M059J (cell line): ENCODE results near the gene MCM5. TPM values are rescaled to one million over a fixed set of nuclear protein-coding genes. Genes with fewer than 3 reads are reported as not detected.
A peak's percentile ranks its signal among the peaks of the same experiment; 100 is the strongest.
"Not testable (repeated sequence)": the region's sequence is repeated elsewhere in the genome, so short reads cannot be mapped to it uniquely, and the experiment has no call there.

Experiments used
- DNase-seq: peaks from one replicate; pipeline ENCODE4 v3.0.0-alpha.2; 2012; ENCODE audit warnings: low read depth
- total RNA-seq: library from RNA; depleted of rRNA; stranded (reverse); fragments of >200 nt; shearing (Covaris generic); gene quantifications from 2 replicates; pipeline ENCODE4 v1.2.3, GENCODE V29; 2014

Gene MCM5
- total RNA-seq, 1 experiment from 2014 or later: 88.6 TPM

DNA sequence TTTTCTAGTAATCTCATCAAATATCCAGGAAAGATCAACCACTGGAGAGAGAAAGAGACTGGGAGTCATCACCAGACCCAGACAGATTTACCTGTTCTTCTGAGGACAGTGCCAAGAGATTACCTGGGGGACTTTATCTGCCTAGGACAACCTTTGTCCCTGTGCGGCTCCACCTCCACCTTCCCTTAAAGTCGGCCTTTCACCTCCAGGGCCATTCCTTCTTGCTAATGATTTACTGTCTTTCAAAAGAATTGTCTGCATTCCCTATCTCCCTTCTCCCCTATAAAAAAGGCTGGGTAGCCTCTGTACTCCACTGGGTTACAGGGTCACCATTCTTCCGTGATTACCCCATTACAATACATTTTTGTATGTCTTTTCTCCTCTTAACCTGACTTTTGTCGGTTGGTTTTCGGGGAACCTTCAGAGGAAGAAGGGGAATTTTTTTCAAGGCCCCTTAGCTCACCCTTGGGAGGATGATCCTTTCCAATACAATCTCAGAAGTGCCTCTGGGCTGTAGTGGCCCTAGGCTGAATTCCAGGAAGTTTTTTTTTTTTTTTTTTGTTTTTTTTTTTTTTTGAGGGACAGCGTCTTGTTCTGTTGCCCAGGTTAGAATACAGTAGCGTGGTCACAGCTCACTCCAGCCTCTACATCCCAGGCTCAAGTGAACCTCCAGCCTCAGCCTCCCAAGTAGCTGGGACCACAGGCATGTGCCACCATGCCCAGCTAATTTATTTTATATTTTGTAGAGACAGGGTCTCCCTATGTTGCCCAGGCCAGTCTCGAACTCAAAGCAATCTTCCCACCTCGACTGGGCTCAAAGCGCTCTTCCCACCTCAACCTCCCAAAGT, 20.6 kb upstream of the MCM5 start:
- DNase-seq: no peak

DNA sequence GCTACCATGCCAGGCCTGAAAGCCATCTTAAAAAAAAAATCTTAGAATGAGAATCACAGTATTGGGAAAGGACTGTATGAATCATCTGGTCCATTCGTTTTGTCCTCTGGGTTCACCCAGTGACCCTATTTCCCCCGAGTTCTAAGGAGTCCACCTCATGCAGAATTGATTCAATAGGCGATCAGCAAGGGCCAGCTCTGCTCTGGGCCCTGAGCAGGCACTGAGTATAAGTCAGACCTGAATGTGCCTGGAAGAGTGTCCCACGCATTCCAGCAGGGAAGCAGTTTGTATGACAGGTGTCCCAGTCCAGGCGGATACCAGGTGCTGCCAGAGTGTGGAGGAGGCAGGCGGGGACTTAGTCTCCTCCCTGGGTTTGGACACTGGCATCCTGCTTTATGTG, 19.9 kb upstream of the MCM5 start:
- peak; percentile 36 for DNase-seq

DNA sequence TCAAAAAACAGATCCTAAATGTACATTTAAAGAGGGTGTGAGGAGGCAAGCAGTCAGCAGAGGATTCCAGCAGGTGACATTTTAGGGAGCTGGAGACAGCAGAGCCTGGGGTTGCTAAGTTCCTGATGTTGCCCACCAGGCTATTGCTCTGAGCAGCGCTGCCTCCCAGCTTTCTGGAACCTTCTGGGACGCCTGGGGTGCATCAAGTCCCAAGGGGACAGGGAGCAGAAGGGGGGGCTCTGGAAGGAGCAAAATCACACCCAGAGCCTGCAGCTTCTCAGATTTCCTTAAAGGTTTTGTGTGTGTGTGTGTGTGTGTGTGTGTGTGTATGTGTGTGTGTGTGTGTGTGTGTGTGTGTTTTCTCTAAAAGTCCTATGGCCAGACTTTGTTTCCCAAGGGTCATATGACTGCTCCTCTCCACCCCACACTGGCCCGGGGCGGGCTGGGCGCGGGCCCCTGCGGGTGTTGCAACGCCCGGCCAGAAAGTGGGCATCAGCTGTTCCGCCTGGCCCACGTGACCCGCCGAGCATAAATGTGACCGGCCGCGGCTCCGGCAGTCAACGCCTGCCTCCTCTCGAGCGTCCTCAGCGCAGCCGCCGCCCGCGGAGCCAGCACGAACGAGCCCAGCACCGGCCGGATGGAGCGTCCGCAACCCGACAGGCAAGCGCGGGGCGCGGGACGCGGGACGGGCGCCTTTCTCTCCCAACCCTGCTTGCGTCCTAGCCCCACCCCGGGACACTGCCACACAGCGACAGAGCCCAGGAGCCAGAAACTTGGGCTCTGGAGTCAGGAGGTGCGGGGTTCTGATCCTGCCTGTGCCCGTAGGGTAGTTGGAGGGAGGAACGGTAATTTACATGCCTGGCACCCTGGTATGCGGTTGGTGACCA, 19.2 kb upstream of the MCM5 start, which contains the start of gene HMOX1:
TSS of gene HMOX1 (plus strand) at position 560 of the 887 bp plus-strand sequence. CDS start at position 638, 78 bp downstream.
- peak; percentile 82 for DNase-seq

DNA sequence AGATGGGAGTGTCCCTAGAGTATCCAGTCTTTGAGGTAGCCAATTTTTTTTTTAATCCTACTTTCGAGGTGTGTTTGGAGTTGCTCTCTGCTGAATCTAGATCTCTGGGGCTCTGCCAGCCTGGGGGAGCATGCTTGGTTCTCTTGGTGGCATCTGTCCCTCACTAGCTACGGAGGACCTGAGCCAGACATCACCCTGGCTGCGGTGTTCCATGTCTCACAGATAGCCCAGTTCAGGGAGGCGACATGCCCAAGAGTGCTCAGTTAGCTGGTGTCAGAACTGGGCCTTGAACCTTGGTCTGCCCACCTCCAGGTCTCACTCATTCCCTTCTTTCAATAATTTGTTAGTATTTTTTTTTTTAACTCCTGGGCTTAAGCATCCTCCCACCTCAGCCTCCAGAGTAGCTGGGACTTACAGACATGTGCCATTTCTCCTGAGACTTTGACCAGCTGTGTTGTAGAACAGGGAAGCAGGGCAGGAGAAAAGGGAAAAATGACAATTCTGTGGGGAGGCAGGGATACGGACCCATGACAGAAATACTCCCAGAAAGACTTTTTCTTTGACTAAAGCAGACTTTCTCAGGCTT, 18.4 kb upstream of the MCM5 start:
- no peak for DNase-seq

DNA sequence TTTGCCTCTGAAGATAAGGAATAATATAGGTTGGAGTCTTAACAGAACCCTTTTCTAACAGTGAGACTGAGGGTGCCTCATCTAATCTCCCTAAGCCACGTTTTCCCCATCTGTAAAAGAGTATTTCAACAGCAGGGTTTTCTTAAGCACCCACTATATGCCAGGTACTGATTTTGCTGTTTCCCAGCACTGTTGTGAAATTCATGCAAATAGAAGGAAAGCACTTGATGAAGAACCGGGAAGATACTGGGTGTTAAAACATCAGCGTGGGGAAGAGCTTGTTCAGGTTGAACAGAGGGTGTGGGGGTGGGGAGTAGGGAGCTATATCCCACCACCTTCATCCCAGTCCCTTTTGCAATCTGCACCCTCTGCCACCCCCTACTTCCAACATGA, 16.3 kb upstream of the MCM5 start:
- DNase-seq: no peak

DNA sequence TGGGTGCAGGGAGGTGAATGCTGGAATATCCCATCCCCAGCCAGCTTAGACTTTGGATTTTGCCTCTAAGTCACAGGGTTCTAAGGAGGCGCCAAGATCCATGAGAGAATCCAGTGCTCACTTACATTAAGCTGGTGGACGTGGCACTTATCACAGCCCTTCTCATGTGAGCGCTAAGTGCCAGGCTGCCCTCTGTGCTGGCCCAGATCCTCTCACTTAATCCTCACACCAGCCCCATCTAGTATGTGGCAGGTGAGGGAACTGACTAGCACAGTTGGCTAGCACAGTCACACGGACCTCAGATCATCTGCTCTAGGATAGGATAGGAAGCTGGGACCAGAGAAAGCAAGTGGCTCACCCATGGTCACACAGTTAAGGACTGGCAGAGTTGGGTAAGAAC, 15.4 kb upstream of the MCM5 start:
- no peak for DNase-seq

DNA sequence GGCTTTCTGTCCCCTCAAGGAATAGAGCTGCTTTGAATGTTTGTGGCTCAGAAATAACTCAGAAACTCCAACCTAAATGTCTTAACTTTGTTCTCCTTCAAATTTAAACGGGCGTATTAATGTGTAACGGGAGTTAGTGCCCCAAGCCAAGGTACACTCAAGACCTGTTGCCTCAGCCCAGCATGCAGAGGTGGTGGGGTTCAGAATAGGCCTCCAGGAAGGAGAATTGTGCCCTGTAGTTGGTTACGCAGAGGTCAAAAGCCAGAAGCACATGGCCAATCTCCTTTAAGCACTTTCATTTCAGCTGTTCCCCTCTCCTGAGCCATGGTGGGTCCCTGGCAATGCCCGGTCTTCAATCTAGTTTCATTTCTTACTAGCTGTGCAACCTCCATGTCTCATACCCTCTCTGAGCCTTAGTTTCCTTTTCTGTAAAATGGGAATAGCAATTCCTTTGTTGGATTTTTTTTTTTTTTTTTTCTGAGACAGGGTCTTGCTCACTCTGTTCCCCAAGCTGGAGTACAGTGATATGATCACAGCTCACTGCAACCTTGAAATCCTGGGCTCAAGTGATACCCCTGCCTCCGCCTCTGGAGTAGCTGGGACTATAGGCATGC, 14.9 kb upstream of the MCM5 start:
- no peak for DNase-seq

DNA sequence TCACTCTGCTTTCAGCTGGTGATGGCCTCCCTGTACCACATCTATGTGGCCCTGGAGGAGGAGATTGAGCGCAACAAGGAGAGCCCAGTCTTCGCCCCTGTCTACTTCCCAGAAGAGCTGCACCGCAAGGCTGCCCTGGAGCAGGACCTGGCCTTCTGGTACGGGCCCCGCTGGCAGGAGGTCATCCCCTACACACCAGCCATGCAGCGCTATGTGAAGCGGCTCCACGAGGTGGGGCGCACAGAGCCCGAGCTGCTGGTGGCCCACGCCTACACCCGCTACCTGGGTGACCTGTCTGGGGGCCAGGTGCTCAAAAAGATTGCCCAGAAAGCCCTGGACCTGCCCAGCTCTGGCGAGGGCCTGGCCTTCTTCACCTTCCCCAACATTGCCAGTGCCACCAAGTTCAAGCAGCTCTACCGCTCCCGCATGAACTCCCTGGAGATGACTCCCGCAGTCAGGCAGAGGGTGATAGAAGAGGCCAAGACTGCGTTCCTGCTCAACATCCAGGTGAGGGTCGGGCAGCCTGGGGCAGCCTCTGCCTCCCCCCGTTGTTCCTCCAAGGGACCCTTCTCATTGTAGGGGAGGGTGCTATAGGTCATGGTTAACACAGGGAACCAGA, 13.2 kb upstream of the MCM5 start:
- no peak for DNase-seq

DNA sequence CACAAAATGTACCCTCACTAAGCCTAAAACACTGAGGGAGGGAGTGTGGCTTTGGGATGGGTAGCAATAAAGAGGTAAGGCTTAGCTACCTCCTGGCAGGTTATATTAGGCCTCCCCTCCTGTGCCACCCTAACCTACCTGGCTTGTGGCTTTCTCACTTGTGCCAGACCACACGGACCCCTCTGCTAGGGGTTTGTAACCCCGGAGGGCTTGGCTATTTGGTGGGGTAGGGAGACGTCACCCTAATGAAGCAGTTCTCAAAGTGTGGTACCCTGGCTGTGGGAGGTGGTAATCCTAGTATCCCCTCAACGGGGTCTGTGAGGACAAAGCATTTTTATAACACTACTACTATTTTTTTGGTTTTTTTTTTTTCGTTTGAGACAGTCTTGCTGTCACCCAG, 9.0 kb upstream of the MCM5 start:
- no peak for DNase-seq

DNA sequence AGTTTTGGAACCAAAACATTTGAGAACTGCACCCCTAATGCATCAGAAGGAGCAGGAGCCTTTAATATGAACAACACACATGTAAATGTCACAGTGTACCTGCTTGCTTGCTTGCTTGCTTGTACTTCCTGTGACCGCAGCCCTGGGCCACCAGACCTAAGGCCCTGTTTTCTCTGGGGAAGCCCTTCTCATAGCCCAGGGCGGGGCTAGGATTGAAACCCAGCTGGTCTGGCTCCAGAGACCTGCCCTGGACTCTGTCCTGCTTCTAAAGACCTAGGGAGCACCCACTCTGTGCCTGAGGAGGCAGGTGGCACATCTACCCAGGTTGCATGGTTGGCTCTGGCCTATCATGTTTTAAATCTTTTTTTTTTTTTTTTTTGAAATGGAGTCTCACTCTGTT, 7.6 kb upstream of the MCM5 start:
- DNase-seq: no peak

DNA sequence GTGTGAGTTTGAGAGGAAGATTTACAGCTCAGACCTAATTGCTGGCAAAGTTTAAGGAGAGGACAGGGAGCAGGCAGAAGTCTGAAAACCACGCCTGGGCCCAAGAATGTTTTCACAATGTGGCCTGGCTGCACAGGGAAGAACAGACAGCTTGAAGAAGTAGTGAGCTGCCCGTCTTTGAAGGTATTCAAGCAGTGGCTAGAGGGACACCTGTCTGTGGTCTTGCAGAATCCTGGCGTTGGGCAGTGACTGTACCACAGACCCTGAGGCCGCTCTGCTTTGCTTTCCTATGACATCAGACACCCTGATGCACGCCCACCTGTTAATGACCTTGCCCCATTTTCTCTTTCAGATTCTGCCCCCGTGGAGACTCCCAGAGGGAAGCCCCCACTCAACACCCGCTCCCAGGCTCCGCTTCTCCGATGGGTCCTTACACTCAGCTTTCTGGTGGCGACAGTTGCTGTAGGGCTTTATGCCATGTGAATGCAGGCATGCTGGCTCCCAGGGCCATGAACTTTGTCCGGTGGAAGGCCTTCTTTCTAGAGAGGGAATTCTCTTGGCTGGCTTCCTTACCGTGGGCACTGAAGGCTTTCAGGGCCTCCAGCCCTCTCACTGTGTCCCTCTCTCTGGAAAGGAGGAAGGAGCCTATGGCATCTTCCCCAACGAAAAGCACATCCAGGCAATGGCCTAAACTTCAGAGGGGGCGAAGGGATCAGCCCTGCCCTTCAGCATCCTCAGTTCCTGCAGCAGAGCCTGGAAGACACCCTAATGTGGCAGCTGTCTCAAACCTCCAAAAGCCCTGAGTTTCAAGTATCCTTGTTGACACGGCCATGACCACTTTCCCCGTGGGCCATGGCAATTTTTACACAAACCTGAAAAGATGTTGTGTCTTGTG, 6.6 kb upstream of the MCM5 start:
- DNase-seq: no peak

DNA sequence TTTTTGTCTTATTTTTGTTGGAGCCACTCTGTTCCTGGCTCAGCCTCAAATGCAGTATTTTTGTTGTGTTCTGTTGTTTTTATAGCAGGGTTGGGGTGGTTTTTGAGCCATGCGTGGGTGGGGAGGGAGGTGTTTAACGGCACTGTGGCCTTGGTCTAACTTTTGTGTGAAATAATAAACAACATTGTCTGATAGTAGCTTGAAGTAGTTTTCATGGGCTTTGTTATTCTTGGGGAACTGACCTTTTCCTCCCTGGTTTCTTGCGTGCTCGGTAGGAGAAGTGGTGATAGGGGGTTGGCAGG, 6.0 kb upstream of the MCM5 start:
- no peak for DNase-seq

DNA sequence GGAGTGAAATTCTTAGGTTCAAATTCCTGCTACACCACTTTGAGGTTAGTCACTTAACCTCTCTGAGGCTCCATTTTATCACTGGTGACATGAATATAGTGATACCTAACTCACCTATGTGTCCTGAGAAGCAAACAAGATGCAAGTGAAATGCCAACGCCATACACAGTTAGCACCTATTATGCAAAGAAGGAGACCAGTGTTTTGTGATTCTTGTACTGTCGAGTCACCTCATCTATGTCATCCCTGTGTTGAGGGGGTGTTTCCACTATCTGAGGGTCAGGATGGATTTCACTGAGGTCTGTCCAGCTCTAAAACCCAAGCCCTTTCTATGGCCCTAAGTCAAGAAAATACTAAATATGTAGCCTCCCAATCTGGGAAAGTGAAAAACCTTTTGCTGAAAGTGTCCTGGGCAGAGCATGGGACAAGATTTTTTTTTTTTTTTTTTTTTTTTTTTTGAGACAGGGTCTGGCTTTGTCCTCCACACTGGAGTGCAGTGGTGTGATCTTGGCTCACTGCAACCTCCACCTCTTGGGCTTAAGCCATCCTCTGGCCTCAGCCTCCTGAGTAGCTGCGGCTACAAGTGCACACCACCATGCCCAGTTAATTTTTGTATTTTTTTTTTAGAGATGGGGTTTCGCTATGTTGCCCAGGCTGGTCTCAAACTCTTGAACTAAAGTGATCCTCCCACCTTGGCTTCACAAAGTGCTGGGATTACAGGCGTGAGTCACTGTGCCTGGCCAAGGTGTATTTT, 5.0 kb upstream of the MCM5 start:
- no peak for DNase-seq

DNA sequence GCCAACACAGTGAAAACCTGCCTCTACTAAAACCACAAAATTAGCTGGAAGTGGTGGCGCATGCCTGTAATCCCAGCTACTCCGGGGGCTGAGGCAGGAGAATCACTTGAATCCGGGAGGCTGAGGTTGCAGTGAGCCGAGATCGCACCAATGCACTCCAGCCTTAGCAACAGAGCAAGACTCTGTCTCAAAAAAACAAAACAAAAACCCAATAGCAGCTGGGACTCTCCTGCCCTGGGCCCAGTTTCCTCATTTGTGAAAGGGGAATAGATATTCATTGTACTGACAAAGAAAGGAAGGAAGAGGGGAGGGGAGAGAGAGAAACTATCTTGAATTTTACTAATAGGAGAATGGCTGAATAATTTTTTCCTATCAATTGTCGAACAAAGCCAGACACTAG, 3.3 kb upstream of the MCM5 start:
- DNase-seq: not testable (repeated sequence)

DNA sequence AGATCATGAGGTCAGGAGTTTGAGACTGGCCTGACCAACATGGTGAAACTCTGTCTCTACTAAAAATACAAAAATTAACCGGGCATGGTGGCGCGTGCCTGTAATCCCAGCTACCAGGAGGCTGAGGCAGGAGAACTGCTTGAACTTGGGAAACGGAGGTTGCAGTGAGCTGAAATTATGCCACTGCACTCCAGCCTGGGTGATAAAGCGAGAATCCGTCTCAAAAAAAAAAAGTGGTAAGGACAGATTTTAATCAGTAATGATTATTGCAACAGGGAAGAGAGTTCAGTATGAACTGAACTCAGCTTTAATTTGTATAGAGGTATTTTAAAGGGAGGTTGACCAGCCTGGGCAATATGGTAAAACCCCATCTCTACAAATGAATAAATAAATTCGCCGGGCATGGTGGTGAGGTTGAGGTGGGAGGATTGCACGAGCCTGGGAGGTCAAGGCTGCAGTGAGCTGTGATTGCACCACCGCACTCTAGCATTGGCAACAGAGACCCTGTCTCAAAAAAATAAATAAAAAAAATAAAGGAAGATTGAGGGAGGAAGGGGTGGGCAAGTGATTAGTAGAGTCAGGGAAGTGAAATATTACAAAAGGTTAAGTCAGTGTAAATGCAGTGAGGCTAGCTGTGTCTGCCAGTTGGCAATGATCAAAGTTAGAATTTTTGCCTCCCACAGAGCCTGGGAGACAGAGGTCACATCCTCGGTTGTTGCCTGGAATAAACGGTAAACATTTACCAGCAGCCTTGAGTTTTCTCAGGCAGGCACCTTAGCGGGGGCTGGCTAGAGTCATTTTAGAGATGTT, 2.6 kb upstream of the MCM5 start:
- peak; percentile 65 for DNase-seq

DNA sequence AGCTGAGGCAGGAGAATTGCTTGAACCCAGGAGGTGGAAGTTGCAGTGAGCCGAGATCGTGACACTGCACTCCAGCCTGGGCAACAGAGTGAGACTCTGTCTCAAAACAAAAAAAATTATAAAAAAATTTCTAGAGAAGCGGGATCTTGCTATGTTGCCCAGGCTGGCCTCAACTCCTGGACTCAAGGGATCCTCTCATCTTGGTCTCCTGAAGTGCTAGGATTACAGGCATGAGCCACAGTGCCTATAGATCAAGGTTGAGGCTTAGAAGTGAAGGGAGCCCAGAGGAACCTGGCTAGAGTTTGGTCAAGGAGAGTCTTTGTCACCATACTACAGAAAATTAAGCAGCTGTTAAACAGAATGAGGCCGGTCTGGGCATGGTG, 1.4 kb upstream of the MCM5 start:
- DNase-seq: no peak

DNA sequence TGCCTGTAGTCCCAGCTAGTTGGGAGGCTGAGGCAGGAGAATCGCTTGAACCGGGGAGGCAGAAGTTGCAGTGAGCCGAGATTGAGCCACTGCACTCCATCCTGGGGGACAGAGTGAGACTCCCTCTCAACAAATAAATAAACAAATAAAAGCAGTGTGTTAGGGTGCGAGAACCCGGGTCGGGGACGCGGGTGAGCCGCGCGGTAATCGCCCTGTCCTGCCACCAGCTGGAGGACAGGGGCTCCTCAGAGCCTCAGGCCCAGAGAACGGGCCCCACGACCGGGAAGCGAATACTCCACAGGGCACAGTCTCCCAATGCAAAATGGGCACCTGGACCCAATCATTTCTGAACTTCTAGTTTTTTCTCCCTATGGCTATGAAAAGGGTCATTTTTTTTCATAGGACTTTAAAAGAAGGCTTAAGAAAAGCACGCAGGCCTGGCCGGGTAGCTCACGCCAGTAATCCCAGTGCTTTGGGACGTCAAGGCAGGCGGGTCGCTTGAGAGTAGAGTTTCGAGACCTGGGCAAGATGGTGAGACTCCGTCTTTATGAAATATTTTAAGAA, 744 bp upstream of the MCM5 start:
- DNase-seq: no peak

DNA sequence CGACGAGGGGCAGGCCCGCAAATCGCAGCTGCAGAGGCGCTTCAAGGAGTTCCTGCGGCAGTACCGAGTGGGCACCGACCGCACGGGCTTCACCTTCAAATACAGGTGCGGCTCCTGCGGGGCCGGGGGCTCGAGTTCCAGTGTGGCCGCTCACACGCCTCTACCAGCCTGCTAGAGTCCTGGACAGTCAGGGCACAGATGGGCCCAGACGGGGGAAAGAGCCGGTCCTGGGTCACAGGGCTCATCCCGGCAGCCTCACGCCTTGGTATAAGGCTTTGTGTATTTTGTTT, 506 bp downstream of the MCM5 start:
- no peak for DNase-seq

DNA sequence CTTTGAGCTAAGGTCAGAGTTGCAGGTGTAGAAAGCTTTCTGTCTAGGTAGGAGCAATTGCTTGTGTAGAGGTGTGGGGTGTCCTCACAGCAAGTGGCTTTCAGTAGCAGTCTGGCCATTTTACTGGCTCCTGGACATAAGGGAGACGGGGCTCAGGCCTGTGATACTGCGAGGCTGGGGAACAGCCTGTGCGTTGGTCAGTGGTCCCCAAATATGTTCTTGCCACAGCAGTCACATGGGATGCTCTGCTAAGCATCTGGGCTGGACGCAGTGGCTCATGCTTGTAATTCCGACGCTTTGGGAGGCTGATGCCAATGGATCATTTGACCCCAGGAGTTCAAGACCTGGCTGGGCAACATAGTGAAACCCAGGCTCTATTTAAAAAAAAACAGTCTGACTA, 1.9 kb downstream of the MCM5 start:
- DNase-seq: no peak
